ENCODE data around the gene TXN.

The TXN gene

DNA sequence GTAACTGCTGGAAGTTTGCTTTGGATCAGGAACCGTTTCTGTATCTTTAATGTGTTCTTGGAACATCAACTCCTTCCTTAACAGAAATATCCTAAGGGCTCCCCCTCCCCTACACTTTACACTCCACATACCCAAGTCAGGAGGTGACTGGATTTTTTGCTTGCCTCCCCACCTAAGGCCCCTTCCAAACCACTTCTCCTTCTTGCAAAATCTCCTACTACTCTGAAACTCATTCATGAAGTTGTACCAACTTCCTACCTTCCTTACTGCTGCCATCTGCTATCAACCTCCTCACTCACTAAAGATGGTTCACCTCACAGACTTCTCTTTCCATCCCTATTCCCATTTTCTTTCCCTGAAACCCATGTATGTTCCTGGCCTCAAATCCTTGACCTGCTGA, 16.1 kb downstream of the TXN start:
- DNase-seq (ENCODE audit: low read depth) = no peak
- TF ChIP-seq CTCF (conservative IDR thresholded peaks at IDR 0.05; ENCODE audit: low read depth, low read length) = no peak

GRCh38 chr9:110228321-110228720, 28.0 kb downstream of the TXN start:
- no peak for TF ChIP-seq CTCF (conservative IDR thresholded peaks at IDR 0.05; ENCODE audit: low read depth, low read length)
- no peak for DNase-seq (ENCODE audit: low read depth)
- H3K4me3 ChIP-seq (ENCODE audit: low read length) = no peak overlapping the region

More for the DNA sequence above, 16.1 kb downstream of the TXN start:
- no peak overlapping the region for H3K4me3 ChIP-seq (ENCODE audit: low read length)

GRCh38 chr9:110224583-110224982, 31.7 kb downstream of the TXN start:
- H3K4me3 ChIP-seq (ENCODE audit: low read length) = no peak overlapping the region
- TF ChIP-seq CTCF (conservative IDR thresholded peaks at IDR 0.05; ENCODE audit: low read depth, low read length) = no peak
- DNase-seq (ENCODE audit: low read depth) = no peak

DNA sequence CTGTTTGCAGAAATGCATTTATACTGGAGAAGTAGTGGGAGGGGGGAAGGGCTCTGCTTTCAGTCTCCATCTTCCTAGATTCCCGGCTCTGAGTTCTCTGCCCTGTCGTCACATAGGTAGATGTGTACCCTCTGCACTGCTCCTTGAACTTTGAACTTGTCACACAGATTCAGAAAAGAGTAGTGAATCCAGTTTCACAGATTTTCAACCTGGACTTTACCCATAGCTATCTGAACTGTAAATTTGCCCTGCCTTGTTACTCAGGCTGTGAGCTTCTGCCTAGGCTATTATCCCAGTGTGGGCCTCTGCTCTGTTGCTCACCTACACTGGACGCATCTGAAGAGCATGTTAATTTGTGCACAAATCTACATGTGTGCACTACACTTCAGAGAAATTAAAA, 35.5 kb downstream of the TXN start:
- no peak for DNase-seq (ENCODE audit: low read depth)
- H3K4me3 ChIP-seq (ENCODE audit: low read length) = no peak overlapping the region
- TF ChIP-seq CTCF (conservative IDR thresholded peaks at IDR 0.05; ENCODE audit: low read depth, low read length) = no peak

GRCh38 chr9:110217656-110218099, 38.6 kb downstream of the TXN start:
- no peak overlapping the region for H3K4me3 ChIP-seq (ENCODE audit: low read length)
- peak; percentile 13 for DNase-seq (ENCODE audit: low read depth)

DNA sequence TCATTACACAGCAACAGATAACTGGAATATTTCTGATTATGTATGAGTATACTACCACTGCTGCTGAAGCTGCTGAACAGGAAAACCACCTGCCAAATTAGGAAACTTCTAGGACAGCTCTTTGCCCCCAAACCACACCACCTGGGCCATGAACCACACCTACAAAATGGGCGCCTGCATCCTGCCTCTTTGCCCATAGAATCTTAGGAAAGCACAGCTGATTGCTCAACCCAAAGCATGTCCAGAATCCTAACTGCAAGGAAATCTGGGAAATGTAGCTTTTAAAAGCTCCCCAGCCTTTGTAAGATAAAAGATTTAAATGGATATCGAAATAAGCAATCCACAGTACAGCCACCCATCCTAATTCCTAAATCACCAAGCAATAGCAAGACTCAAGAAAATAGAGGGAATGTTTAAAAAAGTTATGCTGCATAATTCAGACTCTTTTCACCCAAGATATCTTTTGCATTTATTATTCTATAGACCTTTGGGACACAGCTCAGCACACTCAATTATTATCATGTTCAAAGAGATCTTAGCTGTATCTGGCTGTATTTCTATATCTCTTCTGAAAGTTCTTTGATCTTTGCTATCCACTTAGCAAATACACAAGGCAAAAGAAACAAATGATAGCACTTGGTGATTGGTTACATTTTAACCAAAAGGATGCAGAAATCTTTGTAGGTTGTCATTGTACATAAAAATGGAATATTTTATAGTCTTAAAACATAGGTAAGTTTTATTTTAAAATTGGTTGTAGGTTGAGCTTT, 41.5 kb downstream of the TXN start:
- H3K4me3 ChIP-seq (ENCODE audit: low read length) = no peak overlapping the region
- TF ChIP-seq CTCF (conservative IDR thresholded peaks at IDR 0.05; ENCODE audit: low read depth, low read length) = no peak
- no peak for DNase-seq (ENCODE audit: low read depth)

More at GRCh38 chr9:110217656-110218099, 38.6 kb downstream of the TXN start:
- TF ChIP-seq CTCF (conservative IDR thresholded peaks at IDR 0.05; ENCODE audit: low read depth, low read length) = peak; percentile 71

DNA sequence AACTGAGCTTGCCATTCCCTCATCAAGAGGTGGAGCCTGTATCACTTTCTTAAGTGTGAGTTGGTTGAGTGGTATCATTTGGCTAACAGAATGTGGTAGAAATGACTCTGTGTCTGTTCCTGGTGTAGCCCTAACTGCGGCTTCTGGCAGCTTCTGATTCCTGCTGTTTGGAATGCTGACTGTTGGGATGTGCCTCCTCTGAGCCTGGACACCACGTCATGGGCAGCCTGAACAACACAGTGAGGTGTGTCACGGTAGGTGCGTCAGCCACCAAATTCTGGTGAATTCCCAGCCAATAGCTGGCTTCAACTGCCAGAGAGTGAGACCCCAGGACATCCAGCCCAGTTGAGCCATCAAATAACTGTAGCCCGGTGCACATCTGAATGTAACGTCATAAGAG, 42.2 kb downstream of the TXN start:
- TF ChIP-seq CTCF (conservative IDR thresholded peaks at IDR 0.05; ENCODE audit: low read depth, low read length) = no peak
- H3K4me3 ChIP-seq (ENCODE audit: low read length) = no peak overlapping the region
- no peak for DNase-seq (ENCODE audit: low read depth)
